GM18526 (cell line): ENCODE data around the gene CSAD.

Source experiments
- POLR2A ChIP-seq: IDR thresholded peaks from 3 replicates; pipeline ENCODE4 v1.6.1; 2011; ENCODE audit not compliant: insufficient read length; ENCODE audit errors: extremely low read depth

Gene CSAD

GRCh38 chr12:53160673-53161072, 20.1 kb downstream of the CSAD start:
- TF ChIP-seq POLR2A = no peak

- no peak for TF ChIP-seq POLR2A
Observed at GRCh38 chr12:53160000-53160399, 20.7 kb downstream of the CSAD start.

- TF ChIP-seq POLR2A = no peak
Observed at GRCh38 chr12:53159195-53159839, 21.4 kb downstream of the CSAD start.

- no peak for TF ChIP-seq POLR2A
Observed at GRCh38 chr12:53152390-53152789, 28.3 kb downstream of the CSAD start.

- no peak for TF ChIP-seq POLR2A
Observed at GRCh38 chr12:53151039-53151438, 29.7 kb downstream of the CSAD start.

GRCh38 chr12:53147653-53148052, 33.1 kb downstream of the CSAD start:
- no peak for TF ChIP-seq POLR2A

GRCh38 chr12:53147181-53147580, 33.5 kb downstream of the CSAD start:
- TF ChIP-seq POLR2A = no peak

GRCh38 chr12:53145383-53146260, 35.1 kb downstream of the CSAD start:
- TF ChIP-seq POLR2A = no peak

- no peak for TF ChIP-seq POLR2A
Observed at GRCh38 chr12:53143355-53143754, 37.4 kb downstream of the CSAD start.

GRCh38 chr12:53133722-53134121, 47.0 kb downstream of the CSAD start:
- TF ChIP-seq POLR2A = no peak

GRCh38 chr12:53131844-53132243, 48.9 kb downstream of the CSAD start:
- TF ChIP-seq POLR2A = no peak

GRCh38 chr12:53128780-53129569, 51.8 kb downstream of the CSAD start:
- TF ChIP-seq POLR2A = no peak

GRCh38 chr12:53127169-53127568, 53.6 kb downstream of the CSAD start:
- TF ChIP-seq POLR2A = no peak

GRCh38 chr12:53124352-53124723, 56.4 kb downstream of the CSAD start:
- no peak for TF ChIP-seq POLR2A

- TF ChIP-seq POLR2A = no peak
Observed at GRCh38 chr12:53123578-53124351, 57.0 kb downstream of the CSAD start.

GRCh38 chr12:53122961-53123468, 57.7 kb downstream of the CSAD start:
- TF ChIP-seq POLR2A = no peak
